SKM-1 (cell line): ENCODE data around the gene SEC22C.

Source experiments
- DNase-seq: peaks from one replicate; lab custom pipeline; 2025; ENCODE audit not compliant: unreplicated experiment; lab: John Stamatoyannopoulos, UW

Gene SEC22C

DNA sequence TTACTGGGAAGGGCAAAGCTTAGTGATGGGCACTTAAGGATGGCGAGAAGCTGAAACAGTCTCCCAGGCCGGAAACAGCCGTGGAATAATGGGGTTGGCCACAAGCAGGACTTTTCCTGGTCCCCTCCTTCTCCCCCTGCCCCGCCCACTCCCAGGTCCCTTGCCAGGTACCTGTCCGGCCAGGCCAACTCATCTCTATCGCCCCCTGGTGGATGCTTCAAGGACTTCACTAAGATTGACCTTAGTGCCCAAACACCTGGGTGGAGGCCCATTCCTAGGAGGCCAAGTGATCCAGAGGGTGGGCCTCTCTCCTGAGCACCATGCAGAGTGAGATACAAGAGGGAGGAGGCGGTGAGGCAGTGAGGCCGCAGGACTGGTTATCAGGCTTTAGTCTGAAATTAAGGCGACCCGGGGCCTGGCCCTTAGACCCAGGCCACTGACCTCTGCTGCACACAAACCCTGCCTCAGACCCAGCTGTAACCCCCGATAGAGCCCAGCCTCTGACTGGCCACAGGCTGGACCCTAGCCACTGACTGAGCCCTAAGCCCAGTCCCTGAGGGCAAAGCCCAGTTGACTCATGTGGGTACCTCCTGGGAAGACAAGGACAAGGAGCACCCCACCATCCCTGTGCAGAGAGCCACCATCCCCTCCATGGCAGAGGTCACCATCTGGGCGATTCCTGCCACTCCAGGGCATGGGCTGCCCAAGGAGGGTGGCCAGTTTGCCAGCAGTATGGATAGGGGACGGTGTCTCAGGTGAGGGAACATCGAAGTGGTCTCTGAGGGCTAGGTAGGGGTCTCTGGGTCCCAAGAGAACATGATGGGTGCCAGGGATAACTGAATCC is 41.7 kb downstream of the SEC22C start:
- DNase-seq = no peak

DNA sequence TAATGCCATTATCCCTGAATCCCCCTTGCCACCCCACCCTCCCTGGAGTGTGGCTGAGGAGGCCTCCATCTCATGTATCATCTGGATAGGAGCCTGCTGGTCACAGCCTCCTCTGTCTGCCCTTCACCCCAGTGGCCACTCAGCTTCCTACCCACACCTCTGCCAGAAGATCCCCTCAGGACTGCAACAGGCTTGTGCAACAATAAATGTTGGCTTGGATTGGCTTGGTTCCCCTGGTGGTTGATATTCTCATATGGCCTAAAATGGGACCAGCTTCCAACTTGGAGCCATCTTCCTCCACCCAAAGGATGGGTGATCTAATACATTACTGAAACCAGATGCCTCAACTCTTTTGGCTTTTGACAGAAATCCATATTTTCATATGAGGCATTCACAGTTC is 44.4 kb downstream of the SEC22C start:
- no peak for DNase-seq

DNA sequence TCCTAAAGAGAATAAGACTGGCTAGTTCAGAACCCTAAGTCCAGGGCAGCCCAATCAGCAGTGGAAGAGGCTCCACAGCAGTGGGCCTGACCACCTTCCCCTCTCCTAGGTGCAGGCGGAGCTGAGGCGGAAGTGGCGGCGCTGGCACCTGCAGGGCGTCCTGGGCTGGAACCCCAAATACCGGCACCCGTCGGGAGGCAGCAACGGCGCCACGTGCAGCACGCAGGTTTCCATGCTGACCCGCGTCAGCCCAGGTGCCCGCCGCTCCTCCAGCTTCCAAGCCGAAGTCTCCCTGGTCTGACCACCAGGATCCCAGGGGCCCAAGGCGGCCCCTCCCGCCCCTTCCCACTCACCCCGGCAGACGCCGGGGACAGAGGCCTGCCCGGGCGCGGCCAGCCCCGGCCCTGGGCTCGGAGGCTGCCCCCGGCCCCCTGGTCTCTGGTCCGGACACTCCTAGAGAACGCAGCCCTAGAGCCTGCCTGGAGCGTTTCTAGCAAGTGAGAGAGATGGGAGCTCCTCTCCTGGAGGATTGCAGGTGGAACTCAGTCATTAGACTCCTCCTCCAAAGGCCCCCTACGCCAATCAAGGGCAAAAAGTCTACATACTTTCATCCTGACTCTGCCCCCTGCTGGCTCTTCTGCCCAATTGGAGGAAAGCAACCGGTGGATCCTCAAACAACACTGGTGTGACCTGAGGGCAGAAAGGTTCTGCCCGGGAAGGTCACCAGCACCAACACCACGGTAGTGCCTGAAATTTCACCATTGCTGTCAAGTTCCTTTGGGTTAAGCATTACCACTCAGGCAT is 45.6 kb downstream of the SEC22C start:
- peak; percentile 39 for DNase-seq

DNA sequence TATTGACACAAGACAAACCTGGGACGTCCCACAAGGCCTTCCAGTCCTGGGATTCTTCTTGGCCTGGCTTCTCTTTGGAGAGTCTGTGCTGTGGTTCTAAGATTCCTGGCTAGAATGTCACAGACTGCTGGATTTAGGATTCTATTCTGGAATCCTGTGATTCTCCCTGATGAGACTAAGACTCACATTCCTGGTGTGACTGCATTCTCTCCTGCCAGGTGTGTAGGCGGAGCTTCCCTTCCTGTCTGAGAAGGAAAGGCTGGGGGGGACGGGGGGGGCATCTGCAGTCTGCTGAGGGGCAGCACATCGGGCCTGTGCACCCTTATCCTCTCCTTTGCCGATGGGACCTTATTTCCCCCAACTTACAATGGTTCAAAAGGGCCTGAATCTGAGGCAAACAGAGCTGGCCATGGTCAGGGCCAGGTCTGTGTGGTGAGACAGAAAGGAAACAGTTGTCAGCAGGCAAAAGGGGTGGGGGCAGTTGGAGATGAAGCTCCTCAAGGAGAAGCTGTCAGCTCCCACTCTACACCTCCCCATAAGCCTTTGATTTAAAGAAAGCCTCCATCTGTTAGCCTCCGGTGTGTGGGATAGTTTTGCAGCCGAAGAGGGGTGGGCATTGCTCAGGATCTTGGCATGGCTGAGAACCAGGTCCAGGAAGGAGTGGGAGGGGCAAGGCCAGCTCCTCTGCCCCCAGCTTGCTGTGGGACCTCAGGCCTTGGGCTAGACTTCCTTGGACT is 48.4 kb downstream of the SEC22C start:
- no peak for DNase-seq

DNA sequence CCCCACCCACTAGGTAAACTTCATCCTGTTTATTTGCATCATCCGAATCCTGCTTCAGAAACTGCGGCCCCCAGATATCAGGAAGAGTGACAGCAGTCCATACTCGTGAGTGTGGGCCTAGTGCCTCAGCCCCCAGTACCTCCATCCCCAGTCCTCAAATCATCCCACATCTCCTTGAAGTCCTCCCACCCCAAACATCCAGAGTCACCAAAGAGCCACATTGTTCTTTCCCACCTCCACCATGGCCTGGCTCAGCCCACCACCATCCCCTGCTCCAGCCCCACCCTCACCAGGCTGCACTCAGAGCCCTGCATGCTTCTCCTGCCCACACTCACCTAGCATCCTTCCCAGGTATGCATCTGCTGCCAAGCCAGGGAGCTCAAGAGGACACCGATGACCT is 49.5 kb downstream of the SEC22C start:
- DNase-seq = no peak

DNA sequence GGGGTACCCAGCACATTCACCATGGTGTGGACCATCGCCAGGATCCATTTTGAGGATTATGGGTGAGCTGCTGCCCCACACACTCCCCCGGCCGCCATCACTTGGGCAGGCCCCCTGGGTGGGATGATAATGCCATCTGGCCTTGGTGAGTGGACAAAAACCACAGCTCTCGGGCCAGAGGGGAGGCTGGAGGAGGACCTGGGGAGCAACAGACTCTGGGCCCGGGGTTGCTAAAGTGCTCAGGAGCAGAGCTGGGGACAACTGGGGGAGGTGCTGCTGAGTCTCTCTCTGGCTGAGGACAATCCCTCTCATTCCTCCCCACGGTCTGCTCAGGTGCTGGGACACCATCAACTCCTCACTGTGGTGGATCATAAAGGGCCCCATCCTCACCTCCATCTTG is 50.3 kb downstream of the SEC22C start:
- DNase-seq = no peak

DNA sequence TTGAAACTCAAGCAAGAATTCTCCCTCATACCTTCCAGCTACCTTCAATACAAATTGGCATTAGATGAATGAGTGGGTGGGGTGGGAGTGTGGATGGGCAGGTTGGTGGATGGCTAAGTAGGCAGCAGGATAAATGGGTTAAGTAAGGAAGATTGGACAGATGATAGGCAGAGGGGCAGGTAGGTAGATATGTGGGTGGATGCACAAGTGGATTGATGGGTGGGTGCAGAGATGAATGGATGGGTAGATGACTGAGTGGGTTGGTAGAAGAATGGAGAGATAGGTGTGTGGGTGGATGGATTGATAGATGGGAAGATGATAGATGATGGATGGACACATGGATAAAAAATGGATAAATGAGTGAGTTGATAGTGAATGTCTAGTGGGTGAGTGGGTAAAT is 51.7 kb downstream of the SEC22C start:
- DNase-seq = no peak

DNA sequence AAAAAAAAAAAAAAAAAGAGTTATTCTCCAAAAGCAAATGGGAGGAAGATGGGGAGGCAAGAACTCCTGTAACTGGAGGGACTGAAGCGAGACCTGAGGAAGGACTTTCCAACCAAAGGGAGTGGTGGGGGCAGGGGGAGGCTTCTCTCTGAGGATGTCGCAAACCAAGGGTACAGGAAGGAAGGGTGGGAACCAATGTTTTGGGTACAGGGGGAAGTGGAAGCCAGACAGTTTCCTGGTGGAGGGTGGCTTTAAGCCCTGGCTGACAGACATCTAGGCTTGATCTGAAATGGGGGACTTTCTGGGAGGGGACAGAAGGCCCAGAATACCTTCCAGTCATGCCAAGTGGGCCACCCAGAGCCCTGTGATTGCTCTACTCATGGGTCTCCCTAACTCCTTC is 52.3 kb downstream of the SEC22C start:
- peak; percentile 61 for DNase-seq

DNA sequence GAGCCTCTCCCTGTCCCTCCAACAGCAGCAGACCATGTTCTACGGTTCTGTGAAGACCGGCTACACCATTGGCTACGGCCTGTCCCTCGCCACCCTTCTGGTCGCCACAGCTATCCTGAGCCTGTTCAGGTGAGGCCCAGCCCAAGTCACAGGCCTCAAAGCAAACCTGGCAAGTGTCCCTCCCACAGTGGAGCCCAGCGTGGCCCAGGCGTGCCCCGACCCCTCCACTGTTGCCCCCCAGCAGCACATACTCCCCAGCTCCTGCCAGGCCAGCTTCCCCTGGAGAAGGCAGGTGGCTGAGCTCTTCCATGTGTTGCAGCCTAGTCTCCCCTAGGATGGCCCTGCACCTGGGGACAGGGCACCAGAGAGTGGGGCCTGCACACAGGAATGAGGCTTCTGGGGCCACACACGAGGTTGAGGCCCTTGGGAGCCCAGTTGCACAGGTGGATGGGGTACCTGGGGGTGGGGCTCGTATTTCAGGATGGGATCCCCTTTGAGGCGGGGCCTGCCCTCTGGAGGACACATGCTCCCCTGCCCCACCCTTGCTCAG is 54.3 kb downstream of the SEC22C start:
- no peak for DNase-seq

DNA sequence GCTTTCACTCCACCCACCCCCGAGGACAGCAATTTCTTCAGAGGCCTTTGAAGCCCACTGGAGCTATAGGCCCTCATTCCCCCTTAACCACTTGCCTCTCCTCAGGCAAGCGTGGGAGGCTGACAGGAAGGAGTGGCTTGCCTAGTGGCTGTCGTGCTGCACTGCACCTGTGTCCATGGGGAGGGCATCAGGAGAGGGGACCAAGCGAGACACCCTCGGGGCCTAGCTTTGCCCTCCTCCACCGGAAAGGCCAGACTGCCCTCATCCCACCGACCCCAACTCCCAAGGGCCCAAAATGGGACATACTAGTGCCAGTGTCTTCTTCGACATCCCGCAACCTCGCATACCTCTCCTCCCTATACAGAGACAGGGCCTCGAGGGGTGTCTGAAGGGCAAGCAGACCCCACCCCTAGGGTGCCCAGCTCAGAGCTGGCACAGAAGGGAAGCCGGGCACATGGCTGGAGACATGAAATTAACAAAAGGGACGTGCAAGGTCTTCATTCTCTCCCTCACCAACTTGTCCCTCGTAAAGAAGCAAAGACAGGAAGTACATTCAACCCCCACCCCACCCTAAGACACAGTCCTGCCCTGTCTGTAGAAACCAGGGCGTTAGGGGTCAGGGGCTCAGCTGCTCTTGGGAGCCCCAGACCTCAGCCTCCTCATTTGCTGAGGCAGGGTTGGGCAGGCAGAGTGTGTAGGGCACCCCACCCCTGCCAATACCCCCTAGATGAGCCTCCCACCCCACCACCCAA is 55.0 kb downstream of the SEC22C start:
- DNase-seq = no peak

DNA sequence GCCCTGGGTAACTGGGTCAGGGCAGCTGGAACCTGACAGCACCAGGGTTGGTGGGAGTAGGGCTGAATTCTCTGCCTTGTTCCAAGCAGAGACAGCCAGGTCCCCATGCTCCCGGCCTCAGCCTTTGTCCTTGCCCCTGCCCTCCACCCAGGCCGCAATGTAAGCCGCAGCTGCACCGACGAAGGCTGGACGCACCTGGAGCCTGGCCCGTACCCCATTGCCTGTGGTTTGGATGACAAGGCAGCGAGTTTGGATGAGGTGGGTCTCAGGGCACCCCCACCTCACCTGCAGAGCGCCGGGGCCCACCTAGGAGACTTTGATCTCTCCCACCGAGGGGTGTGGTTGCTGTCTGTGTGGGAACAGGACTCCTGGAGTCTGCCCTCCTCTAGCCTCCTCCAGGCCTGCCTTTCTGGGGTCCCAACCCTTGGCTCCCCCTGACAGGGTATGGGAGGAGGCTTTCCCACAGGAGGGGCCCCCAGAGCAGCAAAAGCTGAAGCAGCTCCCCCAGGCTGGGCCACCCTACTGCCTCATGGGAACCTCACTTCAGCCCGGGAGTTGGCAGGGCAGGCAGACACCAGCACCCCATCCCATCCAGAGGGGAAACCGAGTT is 55.9 kb downstream of the SEC22C start:
- no peak for DNase-seq

DNA sequence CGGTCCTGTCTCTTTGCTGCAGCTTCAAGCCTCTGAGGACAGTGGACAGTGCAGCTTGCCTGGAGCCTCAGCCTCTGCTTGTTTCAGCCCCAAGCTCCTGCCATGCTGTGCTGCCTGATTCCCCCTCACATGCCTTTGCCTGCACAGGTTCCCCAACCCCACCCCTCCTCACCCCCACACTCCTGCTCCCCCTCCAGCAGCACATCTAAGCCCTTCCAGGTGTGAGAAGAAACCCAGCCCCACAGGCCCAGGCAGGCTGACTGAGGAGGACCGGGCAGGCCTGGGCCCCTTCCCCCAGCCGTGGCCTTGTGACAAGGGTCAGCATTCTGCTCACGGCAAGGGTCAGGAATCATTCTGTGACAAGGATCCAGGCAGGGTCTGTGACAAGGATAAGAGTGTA is 56.6 kb downstream of the SEC22C start:
- DNase-seq = no peak

DNA sequence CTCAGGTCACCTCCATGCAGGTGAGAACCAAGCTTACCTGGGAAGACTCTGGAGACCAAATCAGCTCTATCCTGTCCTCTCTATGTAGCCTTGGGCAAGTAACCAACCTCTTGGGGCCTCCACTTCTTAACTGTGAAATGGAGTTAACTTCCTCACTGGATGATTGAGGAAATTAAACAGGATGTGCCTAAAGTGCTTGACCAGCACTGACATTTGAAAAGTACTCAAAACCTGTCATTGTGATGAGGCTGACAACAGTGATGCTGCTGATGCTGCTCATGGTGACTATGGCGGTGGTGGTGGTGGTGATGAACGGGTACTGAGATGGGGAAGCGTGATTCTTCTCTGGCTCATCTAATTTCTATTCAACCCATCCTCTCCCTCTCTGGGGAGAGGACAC is 57.0 kb downstream of the SEC22C start:
- peak; percentile 39 for DNase-seq

DNA sequence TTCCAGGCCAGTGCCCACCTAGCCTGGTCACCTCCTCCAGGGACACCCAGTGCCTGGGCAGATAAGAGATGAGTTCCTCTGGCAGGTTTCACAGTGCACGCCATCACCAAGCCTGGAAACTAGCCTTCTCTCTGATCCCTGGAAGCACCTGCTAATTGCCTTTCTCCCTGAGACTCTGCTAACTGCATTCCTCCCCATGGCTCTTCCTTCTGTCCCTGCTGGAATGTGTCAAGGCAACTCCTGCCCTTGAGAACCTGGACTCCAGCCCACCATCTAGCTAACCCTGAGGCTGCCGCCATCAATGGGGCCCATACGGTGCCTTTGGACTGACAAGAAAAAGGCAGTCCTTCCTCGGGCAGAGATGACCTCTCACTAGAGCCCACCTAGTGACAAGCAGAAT is 60.9 kb downstream of the SEC22C start:
- DNase-seq = no peak

DNA sequence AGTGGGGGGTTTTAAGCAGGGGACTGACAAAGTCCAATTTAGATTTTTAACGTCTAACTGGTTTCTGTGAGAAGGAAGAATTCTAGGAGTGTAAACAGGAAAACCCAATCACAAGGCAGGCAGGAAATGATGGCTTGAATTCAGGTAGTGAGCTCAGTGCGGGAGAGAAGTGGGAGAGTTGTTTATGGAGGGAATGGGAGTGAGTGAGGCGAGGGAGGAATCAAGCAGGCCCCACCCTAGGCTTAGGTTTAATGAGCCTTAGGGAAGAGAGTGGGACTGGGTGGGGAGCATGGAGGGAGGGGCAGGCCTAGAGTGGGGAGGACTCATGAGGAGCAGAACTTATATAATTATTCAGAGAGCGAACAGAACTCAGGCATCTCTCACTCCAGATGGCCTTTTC is 61.4 kb downstream of the SEC22C start:
- no peak for DNase-seq

DNA sequence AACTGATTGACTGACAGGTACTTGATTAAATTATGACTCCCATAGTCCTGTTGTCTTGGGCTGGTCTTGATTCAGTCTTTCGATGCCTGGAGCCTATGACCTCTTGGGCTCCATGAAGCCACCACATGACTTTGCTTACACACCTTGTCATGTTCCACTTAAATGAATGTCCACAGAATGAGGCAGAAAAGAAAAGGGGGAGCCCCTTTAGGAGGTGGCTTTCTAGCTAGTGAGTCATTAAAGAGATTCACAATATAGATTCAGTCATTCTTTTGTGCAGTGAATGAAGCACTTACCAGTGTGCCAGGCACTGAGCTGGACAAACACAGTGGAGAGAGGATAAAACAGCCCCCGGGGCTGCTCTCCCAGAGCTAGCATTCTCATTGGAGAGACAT is 62.2 kb downstream of the SEC22C start:
- no peak for DNase-seq

DNA sequence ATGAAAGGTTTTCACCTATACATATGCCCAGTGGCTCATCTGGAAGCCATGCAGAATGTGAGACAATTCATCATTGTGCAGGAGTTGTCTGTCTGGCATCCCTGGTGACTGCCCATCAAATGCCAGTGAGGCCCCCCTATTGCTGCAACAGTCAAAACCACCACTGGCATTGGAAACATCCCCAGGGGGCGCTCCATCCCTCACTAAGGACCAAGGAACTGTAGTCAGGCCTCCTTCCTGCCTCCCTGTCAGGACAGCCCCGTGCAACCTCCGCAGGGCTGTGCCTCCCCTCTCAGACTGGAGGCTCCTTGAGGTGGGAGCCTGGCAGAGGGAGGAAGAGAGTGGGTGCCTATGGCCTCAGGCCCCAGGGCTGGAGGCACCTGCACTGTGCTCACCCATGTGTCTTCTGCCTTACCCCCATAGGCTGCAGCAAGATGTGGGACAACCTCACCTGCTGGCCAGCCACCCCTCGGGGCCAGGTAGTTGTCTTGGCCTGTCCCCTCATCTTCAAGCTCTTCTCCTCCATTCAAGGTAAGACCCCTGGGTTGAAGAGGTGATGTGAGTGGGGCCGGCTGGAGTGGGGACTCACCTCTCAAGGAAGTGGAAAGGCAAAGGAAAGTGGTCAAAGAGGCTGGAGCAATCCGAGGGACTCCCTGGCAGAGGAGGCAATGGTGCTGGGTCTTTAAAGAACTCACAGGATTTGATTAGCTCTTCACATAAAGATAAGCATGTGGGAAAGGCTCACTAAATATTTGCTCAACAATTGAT is 62.8 kb downstream of the SEC22C start:
- DNase-seq = no peak

DNA sequence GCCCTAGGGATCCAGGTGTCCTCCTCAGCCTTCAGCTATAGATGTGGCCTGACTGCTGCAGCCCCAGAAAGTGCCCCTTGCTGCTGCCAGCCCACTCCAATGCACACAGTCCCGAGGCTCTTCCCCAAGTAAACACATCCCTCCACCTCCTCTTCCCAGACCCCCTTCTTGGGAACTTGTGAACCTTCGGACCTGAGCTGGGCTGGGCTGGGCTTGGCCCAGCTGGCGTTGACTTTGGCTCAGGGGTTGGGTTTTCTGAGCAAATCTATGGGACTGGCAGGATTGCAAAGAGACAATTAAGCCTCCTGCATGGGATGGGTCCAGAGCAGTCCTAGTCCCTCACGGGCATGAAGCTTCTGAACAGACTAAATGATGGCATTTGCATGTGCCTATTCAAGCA is 64.7 kb downstream of the SEC22C start:
- DNase-seq = no peak

DNA sequence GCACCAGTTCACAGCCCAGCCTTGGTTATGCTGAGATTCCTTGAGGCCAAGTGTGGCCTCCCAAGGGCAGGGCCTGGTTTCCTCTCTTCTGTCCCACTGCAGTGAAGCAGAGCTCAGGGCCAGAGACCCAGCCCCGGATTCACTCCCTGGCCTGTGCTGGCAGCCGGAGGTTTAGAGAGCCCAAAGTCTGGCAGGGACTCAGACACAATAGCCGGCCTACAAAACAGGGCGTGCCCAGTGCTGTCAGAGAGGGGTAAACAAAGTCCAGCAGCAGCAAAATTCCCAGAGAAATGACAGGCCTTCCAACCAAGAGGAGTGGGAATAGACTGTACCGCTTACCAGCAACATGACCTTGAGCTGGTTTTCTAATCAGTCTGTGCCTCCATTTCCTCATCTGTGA is 65.3 kb downstream of the SEC22C start:
- DNase-seq = no peak

DNA sequence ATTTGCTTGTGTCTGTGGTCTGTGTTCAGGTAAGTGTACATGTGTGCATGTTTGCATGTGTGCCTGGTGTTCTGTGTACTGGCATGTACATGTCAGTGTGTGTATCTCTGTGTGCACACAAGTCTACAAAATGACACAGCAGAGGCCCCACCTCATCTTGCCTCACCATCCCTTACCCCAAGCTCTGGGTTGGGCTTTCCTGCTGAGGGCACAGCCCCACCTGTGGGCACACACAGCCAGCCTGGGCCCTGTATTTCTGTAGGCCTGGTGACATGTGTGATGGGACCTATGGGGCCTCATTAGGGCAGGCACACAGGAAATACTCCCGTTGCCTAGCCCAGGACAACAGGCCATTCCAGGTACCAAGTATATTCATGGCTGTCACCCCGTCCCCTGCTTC is 65.8 kb downstream of the SEC22C start:
- no peak for DNase-seq
